K562 (cell line): ENCODE measurements around the gene PRCD. TPM values are rescaled to one million over a fixed set of nuclear protein-coding genes. Genes with fewer than 3 reads are reported as not detected.

ENCODE experiments used
- ATAC-seq: fragments of 200-7000 bp; cut with Tn5 transposase; 3 replicates; pipeline ENCODE4 v1.9.1; 2020; ENCODE audit warnings: moderate library complexity
- BruUV-seq: library from RNA; stranded (reverse); fragments of 400-500 nt; replicated peaks from 2 replicates; lab custom pipeline; 2021; lab: Mats Ljungman, UMichigan
- CTCF ChIA-PET: fragments of 300-600 bp; formaldehyde crosslinking; extraction: SDS; loops from one replicate; lab custom pipeline; 2021; ENCODE audit warnings: low intra/inter-chr PET ratio; lab: Yijun Ruan, JAX
- POLR2A ChIA-PET: fragments of 300-600, 350-650 bp; sonication (Branson Sonifier 250); formaldehyde crosslinking; extraction: SDS; loops from one replicate; lab custom pipeline; 2021; ENCODE audit warnings: antibody characterized with exemption, inconsistent platforms; lab: Yijun Ruan, JAX
- DNase-seq, 4 experiments: peaks; one replicate each; pipeline versions ENCODE4 v3.0.0 to v3.0.0-alpha.2; 2011 to 2018; ENCODE audit warnings: low spot score in 3 of 4, mixed read lengths in 3 of 4; ENCODE audit errors: extremely low read depth in 1 of 4
- FAIRE-seq: peaks from 2 replicates; lab custom pipeline; 2011; peaks lifted over from hg19 to GRCh38; lab: Jason Lieb, UNC
- H2AFZ ChIP-seq: 2 replicates; pipeline ENCODE4 v1.6.0; 2011; ENCODE audit warnings: low read depth, low read length, control low read depth, inconsistent platforms
- H3K27ac ChIP-seq: fragments of 200-600 bp; 3 replicates; pipeline ENCODE4 v1.8.0; 2011; ENCODE audit warnings: low read depth, mild to moderate bottlenecking, control low read depth, inconsistent platforms, low read length, moderate library complexity, mixed read lengths; ENCODE audit errors: extremely low read depth
- H3K27me3 ChIP-seq, 2 experiments: fragments of 300-600 bp in 1 of 2; 2 replicates in 1 of 2; 3 replicates in 1 of 2; pipeline versions ENCODE4 v1.6.0 to v1.8.0; 2011; ENCODE audit warnings: inconsistent platforms in 2 of 2, low read length in 2 of 2, mild to moderate bottlenecking in 1 of 2, mixed read lengths in 1 of 2, moderate library complexity in 1 of 2; ENCODE audit not compliant: control insufficient read depth in 2 of 2, insufficient read depth in 2 of 2
- H3K36me3 ChIP-seq: fragments of 300-600 bp; 3 replicates; pipeline ENCODE4 v1.8.0; 2011; ENCODE audit warnings: mild to moderate bottlenecking, low read length, inconsistent platforms; ENCODE audit not compliant: control insufficient read depth, insufficient read depth
- H3K4me1 ChIP-seq, 2 experiments: fragments of 200-600 bp in 1 of 2; replicated peaks in 1 of 2; 2 replicates in 1 of 2; 3 replicates in 1 of 2; pipeline versions ENCODE4 v1.5.1 to v1.8.0; 2011; ENCODE audit warnings: inconsistent platforms in 2 of 2, low read length in 2 of 2, mild to moderate bottlenecking in 1 of 2, mixed read lengths in 1 of 2, moderate library complexity in 1 of 2; ENCODE audit not compliant: control insufficient read depth in 2 of 2, insufficient read depth in 2 of 2
- H3K4me2 ChIP-seq: 2 replicates; pipeline ENCODE4 v1.6.1; 2011; ENCODE audit warnings: low read length, control low read depth, inconsistent platforms, mixed read lengths; ENCODE audit not compliant: insufficient read depth
- H3K4me3 ChIP-seq: fragments of 200-600 bp; sonication (generic), shearing (Covaris generic); 2 replicates; pipeline ENCODE4 v1.5.1; 2016; ENCODE audit warnings: control low read depth, inconsistent platforms
- H3K79me2 ChIP-seq: fragments of 200-600 bp; 3 replicates; pipeline ENCODE4 v1.8.0; 2011; ENCODE audit warnings: low read length, inconsistent platforms; ENCODE audit not compliant: control insufficient read depth, insufficient read depth
- H3K9ac ChIP-seq, 2 experiments: 2 replicates each; pipeline versions ENCODE4 v1.6.0 to v1.6.1; 2011; ENCODE audit warnings: low read depth in 2 of 2, low read length in 2 of 2, control low read depth in 1 of 2, inconsistent platforms in 1 of 2, mild to moderate bottlenecking in 1 of 2, mixed read lengths in 1 of 2; ENCODE audit not compliant: insufficient read depth in 1 of 2
- H3K9me1 ChIP-seq: one replicate; pipeline ENCODE4 v1.6.0; 2011; ENCODE audit warnings: inconsistent platforms, mild to moderate bottlenecking, low read length, moderate library complexity; ENCODE audit not compliant: control insufficient read depth, insufficient read depth
- H3K9me3 ChIP-seq: replicated peaks from 2 replicates; pipeline ENCODE4 v1.5.1; 2011; ENCODE audit warnings: low read depth, low read length, inconsistent platforms; ENCODE audit not compliant: control insufficient read depth, insufficient read depth
- H4K20me1 ChIP-seq: replicated peaks from 2 replicates; pipeline ENCODE4 v1.6.1; 2011; ENCODE audit warnings: low read length, inconsistent platforms, mixed read lengths; ENCODE audit not compliant: control insufficient read depth, insufficient read depth
- BACH1 ChIP-seq: fragments of 200-800 bp; sonication (Bioruptor generic); IDR thresholded peaks from 2 replicates; pipeline ENCODE4 v1.6.1; 2016; ENCODE audit warnings: missing genetic modification characterization, missing compliant biosample characterization
- CCAR2 ChIP-seq: fragments of 200-400 bp; formaldehyde crosslinking; IDR thresholded peaks from 2 replicates; pipeline ENCODE4 v1.6.1; 2017; ENCODE audit warnings: mild to moderate bottlenecking, low read depth, low read length
- TCF7 ChIP-seq: sonication (generic); IDR thresholded peaks from 2 replicates; pipeline ENCODE4 v1.6.1; 2016; ENCODE audit warnings: antibody characterized with exemption, borderline replicate concordance
- ZBTB8A ChIP-seq: fragments of 450-650 bp; IDR thresholded peaks from 2 replicates; pipeline ENCODE4 v1.6.1; 2018; ENCODE audit warnings: mild to moderate bottlenecking, moderate library complexity; ENCODE audit not compliant: partially characterized antibody
- ZNF551 ChIP-seq: fragments of 250-450 bp; sonication (Bioruptor Pico); IDR thresholded peaks from 2 replicates; pipeline ENCODE4 v1.5.0; 2021; ENCODE audit warnings: mild to moderate bottlenecking, moderate library complexity
- WGBS: fragments of 100-300 bp; shearing (Covaris generic); methylation state at CpG from one replicate; pipeline ENCODE4 v1.1.6; 2016; ENCODE audit warnings: low coverage, mixed read lengths; ENCODE audit not compliant: insufficient coverage; ENCODE audit errors: missing lambda C conversion rate; 5-methylcytosine and 5-hydroxymethylcytosine counted together
- in situ Hi-C: fragments of 300-500 bp; cut with MboI; formaldehyde crosslinking; loops from 4 replicates; pipeline ENCODE4 v1.15.0; 2018; ENCODE audit warnings: inconsistent platforms, mixed read lengths
- intact Hi-C: fragments of 100-400 bp; cut with micrococcal nuclease; formaldehyde crosslinking; loops from 2 replicates; pipeline ENCODE4 v1.14.2; 2022
- polyA plus RNA-seq, 8 experiments: library from polyadenylated mRNA; depleted of rRNA in 4 of 8; stranded (reverse) in 5 of 8; unstranded in 3 of 8; fragments of >200 nt; fragmentation: Nextera tagmentation in 2 of 8; fragmentation: Illumina TruSeq in 1 of 8; extraction: Ambion mirVana in 2 of 8; extraction: Trizol in 1 of 8; gene quantifications; 2 replicates each; pipeline versions ENCODE4 v1.2.1 to v1.2.3, GENCODE V29; 2011 to 2014; ENCODE audit warnings: inconsistent platforms in 1 of 8, missing spikeins in 1 of 8
- total RNA-seq, 7 experiments: library from RNA; depleted of rRNA in 6 of 7; stranded (reverse); fragments of >200 nt in 6 of 7; fragmentation: Illumina TruSeq in 2 of 7; extraction: Trizol in 2 of 7; gene quantifications; 2 replicates each; pipeline versions ENCODE4 v1.2.1 to v1.2.3, GENCODE V29; 2011 to 2021; ENCODE audit warnings: low replicate concordance in 1 of 7
- TF ChIP-seq, protein P1 (sequence below): fragments of 450-650 bp; IDR thresholded peaks from 2 replicates; pipeline ENCODE4 v1.6.1; 2018; ENCODE audit warnings: mild to moderate bottlenecking, low read depth; ENCODE audit not compliant: partially characterized antibody

The PRCD gene
- total and polyA plus RNA-seq, 9 of the 15 experiments (the other 6 are each of a cell fraction or from before 2014, with no cell fraction given) = 0.20 to 0.25 (median 0.21) TPM; not detected in 6

DNA sequence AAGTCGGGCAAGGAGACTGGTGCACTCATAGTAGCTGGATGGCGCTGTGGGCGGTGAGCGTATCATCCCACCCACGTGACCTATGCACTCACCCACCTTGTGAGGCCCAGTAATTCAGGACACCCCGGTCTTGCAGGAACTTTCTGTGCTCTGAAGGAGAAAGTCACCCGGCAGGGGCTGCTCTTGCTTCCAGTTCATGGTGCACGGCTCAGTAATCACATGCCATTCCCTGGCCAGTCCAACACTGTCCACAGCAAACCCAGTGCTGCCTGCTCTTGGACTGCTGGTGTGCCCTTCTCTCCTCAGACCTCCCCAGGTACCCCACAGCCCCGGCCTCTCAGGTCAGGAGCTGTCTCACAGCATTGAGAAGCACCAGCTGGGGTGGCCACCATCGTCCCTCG, 22.2 kb upstream of the PRCD start:
- Histone ChIP-seq H4K20me1 (no peaks in the 10 kb centered on the region), H3K4me1 (peaks cover 9 to 14% of the 10 kb centered on the region in 2 experiments; a peak in 4 of 5 replicates), H3K27me3 (no peaks in the 10 kb centered on the region), H3K9me1 (no peaks in the 10 kb centered on the region), H3K36me3 (no peaks in the 10 kb centered on the region), H3K27ac (no peak overlapping the region), H3K9ac (no peak overlapping the region; a peak in 1 of 4 replicates), H2AFZ (no peak overlapping the region), H3K4me2 (no peak overlapping the region), H3K9me3 (no peaks in the 10 kb centered on the region), H3K79me2 (no peaks in the 10 kb centered on the region), H3K4me3 (no peak overlapping the region)
- ChIA-PET POLR2A (interaction anchor here (0.7 to 0.9 kb wide), 3 partner anchors 10 to 1493 kb away, joined by 3 read pairs; no protein-coding TSS in a partner anchor), CTCF (interaction anchor here (1.3 kb wide), 1 partner anchor 30 kb away, joined by 3 read pairs; no protein-coding TSS in a partner anchor)
- FAIRE-seq (no peak), DNase-seq (no peak), ATAC-seq (peak; percentile 22; the same call in 2 of the 3 replicates)
- no peak for TF ChIP-seq ZBTB8A
- no peak for TF ChIP-seq TCF7
- TF ChIP-seq, protein P1, sequence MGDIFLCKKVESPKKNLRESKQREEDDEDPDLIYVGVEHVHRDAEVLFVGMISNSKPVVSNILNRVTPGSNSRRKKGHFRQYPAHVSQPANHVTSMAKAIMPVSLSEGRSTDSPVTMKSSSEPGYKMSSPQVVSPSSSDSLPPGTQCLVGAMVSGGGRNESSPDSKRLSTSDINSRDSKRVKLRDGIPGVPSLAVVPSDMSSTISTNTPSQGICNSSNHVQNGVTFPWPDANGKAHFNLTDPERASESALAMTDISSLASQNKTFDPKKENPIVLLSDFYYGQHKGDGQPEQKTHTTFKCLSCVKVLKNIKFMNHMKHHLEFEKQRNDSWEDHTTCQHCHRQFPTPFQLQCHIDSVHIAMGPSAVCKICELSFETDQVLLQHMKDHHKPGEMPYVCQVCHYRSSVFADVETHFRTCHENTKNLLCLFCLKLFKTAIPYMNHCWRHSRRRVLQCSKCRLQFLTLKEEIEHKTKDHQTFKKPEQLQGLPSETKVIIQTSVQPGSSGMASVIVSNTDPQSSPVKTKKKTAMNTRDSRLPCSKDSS = no peak
- TF ChIP-seq ZNF551 (CRISPR knock-in tag) = no peak
- no peak for TF ChIP-seq CCAR2
- no peak for TF ChIP-seq BACH1 (tag)
- 69% methylated on average over 11 of the region's 11 CpGs for WGBS
- intact Hi-C loops (no loop called here), in situ Hi-C loops (no loop called here)
- no TSS peak for BruUV-seq
